Endothelial cell of umbilical vein (primary cell): Measurements from ENCODE around the gene ANKRD34A. TPM values are rescaled to one million over a fixed set of nuclear protein-coding genes. Genes with fewer than 3 reads are reported as not detected.

ENCODE experiments used
- BruUV-seq: library from RNA; stranded (reverse); fragments of 400-500 nt; replicated peaks from 2 replicates; lab custom pipeline; 2021; lab: Mats Ljungman, UMichigan
- CTCF ChIA-PET: fragments of 300-600, 350-600 bp; sonication (Branson Sonifier 250); formaldehyde crosslinking; loops from one replicate; lab custom pipeline; 2021; ENCODE audit warnings: antibody characterized with exemption, inconsistent platforms; lab: Charles Lee
- POLR2A ChIA-PET: fragments of 300-600, 350-600 bp; sonication (Branson Sonifier 250); formaldehyde crosslinking; loops from one replicate; lab custom pipeline; 2021; ENCODE audit warnings: antibody characterized with exemption, inconsistent platforms; lab: Charles Lee
- DNase-seq: peaks from one replicate; pipeline ENCODE4 v3.0.0-alpha.2; 2011; ENCODE audit warnings: low read depth, low spot score
- FAIRE-seq: peaks from 2 replicates; lab custom pipeline; 2011; peaks lifted over from hg19 to GRCh38; lab: Jason Lieb, UNC
- H2AFZ ChIP-seq: 2 replicates; pipeline ENCODE4 v1.6.0; 2012; ENCODE audit warnings: low read depth, low read length, control low read depth, inconsistent platforms
- H3K27ac ChIP-seq: 2 replicates; pipeline ENCODE4 v1.5.1; 2011; ENCODE audit warnings: low read depth, mild to moderate bottlenecking, control low read depth, low read length, moderate library complexity; ENCODE audit not compliant: insufficient read depth
- H3K27me3 ChIP-seq, 2 experiments: 2 replicates each; pipeline versions ENCODE4 v1.6.0 to v1.6.1; 2011; ENCODE audit warnings: low read length in 2 of 2, mixed read lengths in 1 of 2; ENCODE audit not compliant: control insufficient read depth in 2 of 2, insufficient read depth in 2 of 2
- H3K36me3 ChIP-seq, 2 experiments: 2 replicates in 1 of 2; 3 replicates in 1 of 2; pipeline ENCODE4 v1.5.1; 2011; ENCODE audit warnings: low read length in 2 of 2, mild to moderate bottlenecking in 1 of 2, moderate library complexity in 1 of 2; ENCODE audit not compliant: control insufficient read depth in 2 of 2, insufficient read depth in 2 of 2; ENCODE audit errors: extremely low read depth in 1 of 2
- H3K4me1 ChIP-seq: 3 replicates; pipeline ENCODE4 v1.5.1; 2011; ENCODE audit warnings: mild to moderate bottlenecking, low read length; ENCODE audit not compliant: control insufficient read depth, insufficient read depth; ENCODE audit errors: extremely low read depth
- H3K4me2 ChIP-seq: 2 replicates; pipeline ENCODE4 v1.6.1; 2011; ENCODE audit warnings: low read length, control low read depth, mixed read lengths; ENCODE audit not compliant: insufficient read depth
- H3K4me3 ChIP-seq, 3 experiments: fragments of 200-600 bp in 1 of 3; sonication (generic), shearing (Covaris generic) in 1 of 3; replicated peaks in 1 of 3; 2 replicates each; pipeline ENCODE4 v1.5.1; 2011 to 2016; ENCODE audit warnings: control low read depth in 3 of 3, low read length in 3 of 3, mild to moderate bottlenecking in 2 of 3, inconsistent platforms in 1 of 3, low read depth in 1 of 3, moderate library complexity in 1 of 3; ENCODE audit not compliant: insufficient read depth in 1 of 3
- H3K79me2 ChIP-seq: 2 replicates; pipeline ENCODE4 v1.6.0; 2012; ENCODE audit warnings: low read length, inconsistent platforms; ENCODE audit not compliant: control insufficient read depth, insufficient read depth
- H3K9ac ChIP-seq: replicated peaks from 2 replicates; pipeline ENCODE3; 2011; ENCODE audit warnings: low read length, control low read depth; ENCODE audit not compliant: insufficient read depth; ENCODE audit errors: extremely low read depth
- H3K9me1 ChIP-seq: replicated peaks from 3 replicates; pipeline ENCODE4 v1.6.0; 2011; ENCODE audit warnings: mild to moderate bottlenecking, low read length; ENCODE audit not compliant: control insufficient read depth, insufficient read depth; ENCODE audit errors: extremely low read depth
- H3K9me3 ChIP-seq: replicated peaks from 2 replicates; pipeline ENCODE4 v1.5.1; 2012; ENCODE audit warnings: low read length, inconsistent platforms; ENCODE audit not compliant: control insufficient read depth, insufficient read depth
- H4K20me1 ChIP-seq: replicated peaks from 2 replicates; pipeline ENCODE3; 2011; ENCODE audit warnings: mild to moderate bottlenecking, low read length; ENCODE audit not compliant: control insufficient read depth, insufficient read depth; ENCODE audit errors: extremely low read depth
- MAX ChIP-seq: IDR thresholded peaks from 2 replicates; pipeline ENCODE4 v1.6.1; 2011; ENCODE audit not compliant: insufficient read depth, insufficient read length
- MYC ChIP-seq: IDR thresholded peaks from one replicate; pipeline ENCODE4 v1.6.1; 2011; ENCODE audit warnings: mild to moderate bottlenecking, low read depth, low read length
- POLR2A ChIP-seq: IDR thresholded peaks from 2 replicates; pipeline ENCODE4 v1.6.1; 2012; ENCODE audit warnings: low read depth, mild to moderate bottlenecking, control low read depth, low read length
- dilution Hi-C: fragments of 300-500 bp; cut with MboI; formaldehyde crosslinking; loops from one replicate; pipeline ENCODE4 v1.15.0; 2019; ENCODE audit warnings: low sequenced_read_pairs; ENCODE audit not compliant: extremely low pct_ligation_motif_present
- intact Hi-C: fragments of 100-400 bp; cut with micrococcal nuclease; formaldehyde crosslinking; loops from one replicate; pipeline ENCODE4 v1.10.0; 2022
- polyA plus RNA-seq, 4 experiments: library from polyadenylated mRNA; depleted of rRNA in 3 of 4; stranded (reverse) in 3 of 4; unstranded in 1 of 4; fragments of >200 nt; gene quantifications; 2 replicates each; pipeline versions ENCODE4 v1.2.1 to v1.2.3, GENCODE V29; 2011 to 2012; ENCODE audit warnings: missing spikeins in 1 of 4
- total RNA-seq: library from RNA; stranded (reverse); gene quantifications from 2 replicates; pipeline ENCODE4 v1.2.3, GENCODE V29; 2021

The ANKRD34A gene
- total and polyA plus RNA-seq, 2 donors (not counting 3 experiments of a cell fraction or from before 2014, with no cell fraction given), result 0.24 to 0.43 TPM

DNA sequence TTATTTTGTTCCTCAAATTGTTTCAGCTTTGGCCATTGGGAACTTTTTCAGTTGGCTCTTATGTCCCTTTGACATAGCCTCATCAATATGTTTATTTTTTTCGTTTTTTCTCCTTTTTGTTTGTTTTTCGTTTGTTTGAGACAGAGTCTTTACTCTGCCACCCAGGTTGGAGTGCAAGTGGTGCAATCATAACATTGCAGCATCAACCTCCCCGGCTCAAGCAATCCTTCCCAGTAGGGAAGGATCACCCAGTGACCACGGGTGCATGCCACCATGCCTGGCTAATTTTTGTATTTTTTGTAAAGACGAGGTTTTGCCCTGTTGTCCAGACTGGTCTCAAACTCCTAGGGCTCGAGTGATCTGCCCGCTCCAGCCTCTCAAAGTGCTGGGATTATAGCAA lies 8.2 kb upstream of the ANKRD34A start:
- Histone ChIP-seq H3K9me1 (no peaks in the 10 kb centered on the region), H3K9me3 (no peaks in the 10 kb centered on the region), H3K36me3 (no peaks in the 10 kb centered on the region), H3K27me3 (no peaks in the 10 kb centered on the region), H3K9ac (no peak overlapping the region), H3K79me2 (no peaks in the 10 kb centered on the region), H3K4me2 (no peak overlapping the region), H2AFZ (no peak overlapping the region), H3K4me3 (no peak overlapping the region), H3K4me1 (peaks cover under 1% of the 10 kb centered on the region), H3K27ac (no peak overlapping the region), H4K20me1 (no peaks in the 10 kb centered on the region)
- ChIA-PET POLR2A (no interaction called here), CTCF (interaction anchor here (1.5 to 2.0 kb wide), 2 partner anchors 34 to 45 kb away, joined by 4 to 11 read pairs; partner anchors contain the start of gene RBM8A)
- FAIRE-seq, result no peak
- TF ChIP-seq MYC (no peak), POLR2A (no peak)
- no peak for DNase-seq
- BruUV-seq, result no TSS peak
- intact Hi-C loops (no loop called here), dilution Hi-C loops (no loop called here)

DNA sequence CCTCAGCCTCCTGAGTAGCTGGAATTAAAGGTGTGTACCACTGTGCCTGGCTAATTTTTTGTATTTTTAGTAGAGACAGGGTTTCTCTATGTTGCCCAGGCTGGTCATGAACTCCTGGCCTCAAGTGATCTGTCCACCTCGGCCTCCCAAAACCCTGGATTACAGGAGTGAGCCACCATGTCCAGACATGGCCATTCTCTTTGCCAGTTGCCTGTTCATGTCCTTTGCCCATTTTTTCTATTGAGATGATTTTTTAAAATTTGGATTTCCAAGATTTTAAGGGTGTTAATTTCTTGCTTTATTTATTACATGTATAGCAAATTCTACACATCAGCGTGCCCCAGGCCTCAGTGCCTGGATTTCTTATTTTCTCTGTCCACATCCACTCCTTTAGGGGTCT lies 2.9 kb upstream of the ANKRD34A start:
- DNase-seq (no peak), FAIRE-seq (no peak)
- no peaks in the 10 kb centered on the region for H3K9me3 ChIP-seq
- no peaks in the 10 kb centered on the region for H3K9me1 ChIP-seq
- H3K36me3 ChIP-seq, result no peaks in the 10 kb centered on the region
- dilution Hi-C loops, result no loop called here
- no peak overlapping the region for H3K4me3 ChIP-seq
- TF ChIP-seq MAX, result no peak
- H2AFZ ChIP-seq, result no peak overlapping the region
- H3K4me1 ChIP-seq, result peaks cover 18% of the 10 kb centered on the region
- intact Hi-C loops, result no loop called here
- H3K9ac ChIP-seq, result no peak overlapping the region
- no TSS peak for BruUV-seq
- ChIA-PET CTCF (interaction anchor here (1.0 to 1.6 kb wide), 3 partner anchors 10 to 122 kb away, joined by 3 to 4 read pairs (median 4); partner anchors contain the start of gene NUDT17), POLR2A (no interaction called here)
- H3K27me3 ChIP-seq, result no peaks in the 10 kb centered on the region
- H4K20me1 ChIP-seq, result no peaks in the 10 kb centered on the region
- H3K27ac ChIP-seq, result no peak overlapping the region
- no peaks in the 10 kb centered on the region for H3K79me2 ChIP-seq
- H3K4me2 ChIP-seq, result no peak overlapping the region
